ENCODE results near the gene MICU1. TPM values are rescaled to one million over a fixed set of nuclear protein-coding genes. Genes with fewer than 3 reads are reported as not detected.
A peak's percentile ranks its signal among the peaks of the same experiment; 100 is the strongest.
"Not testable (repeated sequence)": the region's sequence is repeated elsewhere in the genome, so short reads cannot be mapped to it uniquely, and the experiment has no call there.

MICU1 gene
- polyA plus RNA-seq, 3 donors: 73.1 to 80.7 (median 76.8) TPM

DNA sequence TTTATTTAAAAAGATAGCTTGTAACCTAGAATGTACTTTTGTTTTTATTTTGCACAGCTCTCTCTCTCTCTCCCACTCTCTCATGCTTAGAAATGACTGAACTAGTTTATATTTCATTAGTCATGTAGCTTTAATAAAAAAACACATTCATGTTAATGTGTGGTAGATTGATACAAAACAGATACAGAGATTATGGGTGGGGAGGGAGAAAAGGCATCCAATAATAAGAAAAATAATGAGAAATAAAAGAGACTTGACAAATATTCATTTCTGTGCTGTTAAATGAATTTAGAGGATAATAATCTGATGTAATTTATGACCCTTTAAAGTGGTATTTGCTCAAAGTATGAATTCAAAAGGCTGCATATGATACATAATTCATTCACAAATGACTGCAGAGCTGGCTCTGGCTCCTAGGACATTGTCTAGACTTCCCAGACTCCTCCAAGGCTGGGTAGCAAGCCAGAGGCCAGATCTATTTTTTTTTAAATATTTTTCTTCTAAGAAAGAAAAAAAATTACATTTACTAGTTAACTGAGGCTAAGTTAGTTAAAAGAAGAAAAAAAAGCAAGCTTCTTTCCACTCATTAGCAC is 165.5 kb downstream of the MICU1 start:
- DNase-seq: no peak

DNA sequence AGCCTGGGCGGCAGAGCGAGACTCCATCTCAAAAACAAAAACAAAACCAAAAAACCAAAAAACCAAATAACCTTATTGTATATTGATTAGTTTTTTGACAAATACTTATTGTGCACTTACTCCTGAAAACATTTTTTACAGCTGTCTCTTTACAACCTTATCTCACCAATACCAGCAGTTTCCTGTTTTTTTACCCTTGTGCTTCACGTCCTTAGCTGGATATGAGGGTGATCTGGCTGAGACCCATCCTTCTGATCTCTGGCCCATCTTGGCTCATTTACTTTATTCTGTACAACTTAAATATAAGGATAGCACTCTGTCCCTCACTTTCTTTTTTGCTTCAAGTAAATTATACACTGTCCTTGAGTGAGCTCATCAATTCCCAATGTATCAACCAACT is 166.6 kb downstream of the MICU1 start:
- DNase-seq: no peak

DNA sequence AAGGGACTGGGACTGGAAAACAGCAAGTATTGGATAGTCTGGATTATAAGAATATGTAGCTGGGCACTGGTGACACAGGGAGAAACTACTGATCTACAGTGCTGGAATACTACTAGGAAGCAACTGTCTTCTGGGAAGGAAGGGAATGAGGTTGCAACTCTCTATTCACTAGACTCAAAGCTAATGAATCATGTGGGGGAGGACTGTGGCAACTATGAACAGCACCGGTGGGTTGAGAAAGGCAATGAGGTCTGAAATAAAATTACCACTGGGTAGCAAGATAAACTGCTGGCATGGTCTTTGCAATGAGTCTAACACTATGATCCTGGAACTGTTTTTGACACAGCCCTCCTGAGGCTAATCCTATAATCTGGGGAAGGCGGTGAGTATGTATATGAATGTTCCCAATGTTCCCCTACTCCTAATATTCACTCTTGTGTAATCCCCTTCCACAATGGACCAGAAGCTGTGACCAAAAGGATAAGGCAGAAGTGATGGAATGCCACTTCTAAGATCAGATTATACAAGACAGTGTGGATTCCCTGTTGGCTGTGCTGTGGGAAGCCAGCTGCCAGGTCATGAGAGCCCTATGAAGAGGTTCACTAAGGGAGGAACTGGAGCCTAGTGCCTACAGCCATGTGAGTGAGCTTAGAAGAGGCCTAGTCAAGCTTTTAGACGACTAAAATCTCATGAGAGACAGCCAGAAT is 169.8 kb downstream of the MICU1 start:
- DNase-seq: no peak

DNA sequence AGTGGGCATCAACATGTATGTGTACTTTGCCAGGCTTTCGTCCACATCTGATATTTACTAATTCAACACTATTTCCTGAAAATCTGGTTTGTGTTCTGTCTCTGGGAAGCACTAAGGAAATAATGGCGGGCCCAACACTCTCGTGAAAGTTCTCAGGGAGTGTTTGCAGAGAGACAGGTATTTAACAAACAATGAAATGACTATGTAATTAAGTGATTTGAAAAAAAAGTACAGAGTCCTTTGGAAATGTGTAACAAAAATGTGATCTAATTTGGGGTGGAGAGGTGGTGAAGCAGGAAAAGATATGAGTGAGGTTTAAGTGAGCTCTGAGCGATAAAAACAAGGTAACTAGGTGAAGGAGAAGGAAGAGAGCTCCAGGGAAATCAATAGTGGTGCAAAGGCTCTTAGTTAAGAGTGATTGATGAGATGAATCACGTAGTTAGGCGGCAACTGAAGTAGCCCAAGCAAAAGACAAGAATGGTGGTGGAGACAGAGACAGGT is 175.9 kb downstream of the MICU1 start:
- DNase-seq: no peak

DNA sequence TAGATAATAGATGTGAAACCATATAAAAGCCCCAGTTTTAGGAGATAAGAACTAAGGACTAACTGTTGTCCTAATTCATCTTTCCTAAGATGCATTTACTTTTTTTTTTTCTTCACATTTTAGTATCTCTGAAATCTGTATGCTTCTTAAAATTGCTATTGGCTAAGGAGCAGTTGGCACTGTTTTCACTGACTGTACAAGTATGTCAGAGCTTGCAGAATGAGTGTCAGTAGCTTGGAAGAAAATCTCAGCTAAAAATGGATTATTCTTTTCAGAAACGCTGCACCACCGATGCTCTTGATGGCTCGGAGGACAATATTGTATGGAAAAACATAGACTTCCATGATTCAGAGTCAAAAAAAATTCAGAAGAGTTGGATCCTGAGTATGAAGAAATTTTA is 180.0 kb downstream of the MICU1 start:
- no peak for DNase-seq

DNA sequence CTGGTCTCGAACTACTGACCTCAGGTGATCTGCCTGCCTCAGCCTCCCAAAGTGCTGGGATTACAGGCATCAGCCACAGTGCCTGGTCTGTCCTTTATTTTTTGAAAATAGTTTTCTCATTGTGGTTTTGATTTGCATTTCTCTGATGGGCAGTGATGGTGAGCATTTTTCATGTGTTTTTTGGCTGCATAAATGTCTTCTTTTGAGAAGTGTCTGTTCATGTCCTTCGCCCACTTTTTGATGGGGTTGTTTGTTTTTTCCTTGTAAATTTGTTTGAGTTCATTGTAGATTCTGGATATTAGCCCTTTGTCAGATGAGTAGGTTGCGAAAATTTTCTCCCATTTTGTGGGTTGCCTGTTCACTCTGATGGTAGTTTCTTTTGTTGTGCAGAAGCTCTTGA is 182.9 kb downstream of the MICU1 start:
- not testable (repeated sequence) for DNase-seq

DNA sequence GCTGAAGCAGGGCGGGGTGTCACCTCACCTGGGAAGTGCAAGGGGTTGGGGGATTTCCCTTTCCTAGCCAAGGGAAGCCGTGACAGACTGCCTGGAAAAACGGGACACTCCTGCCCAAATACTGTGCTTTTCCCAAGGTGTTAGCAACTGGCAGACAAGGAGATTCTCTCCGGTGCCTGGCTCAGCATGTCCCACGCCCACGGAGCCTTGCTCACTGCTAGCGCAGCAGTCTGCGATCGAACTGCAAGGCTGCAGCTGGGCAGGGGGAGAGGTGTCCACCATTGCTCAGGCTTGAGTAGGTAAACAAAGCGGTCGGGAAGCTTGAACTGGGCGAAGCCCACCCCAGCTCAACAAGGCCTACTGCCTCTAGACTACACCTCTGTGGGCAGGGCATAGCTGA is 190.3 kb downstream of the MICU1 start:
- no peak for DNase-seq

DNA sequence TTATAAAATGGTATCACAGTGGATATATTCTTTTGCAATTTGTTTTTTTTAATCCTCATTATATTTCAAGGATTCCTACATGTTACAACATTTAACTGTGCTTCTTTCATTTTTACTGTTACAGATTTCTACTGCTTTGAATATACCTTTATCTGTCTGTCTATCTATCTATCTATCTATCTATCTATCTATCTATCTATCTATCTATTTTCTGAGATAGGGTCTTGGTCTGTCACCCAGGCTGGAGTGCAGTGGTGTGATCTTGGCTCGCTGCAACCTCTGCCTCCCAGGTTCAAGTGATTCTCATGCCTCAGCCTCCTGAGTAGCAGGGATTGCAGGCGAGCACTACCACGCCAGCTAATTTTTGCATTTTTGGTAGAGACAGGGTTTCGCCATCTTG is 194.9 kb downstream of the MICU1 start:
- DNase-seq: not testable (repeated sequence)

DNA sequence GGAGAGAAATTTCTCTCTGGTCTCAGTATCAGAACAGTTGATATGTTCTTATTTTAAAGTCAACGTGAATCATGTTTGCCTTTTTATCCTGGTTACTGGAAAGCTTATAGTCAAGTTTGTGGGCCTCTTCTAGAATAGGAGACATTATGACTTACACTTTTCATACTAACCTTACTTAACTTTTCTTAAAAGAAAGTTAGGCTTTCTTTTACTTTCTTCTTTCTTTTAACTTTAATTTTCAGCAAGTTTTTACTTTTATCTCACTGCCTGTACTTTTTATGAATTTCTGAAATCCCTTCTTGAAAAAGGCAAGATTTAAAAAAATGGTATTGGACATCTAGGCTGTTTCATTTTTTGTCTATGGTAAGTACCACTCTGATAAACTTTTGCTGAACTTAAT is 195.9 kb downstream of the MICU1 start:
- DNase-seq: no peak

DNA sequence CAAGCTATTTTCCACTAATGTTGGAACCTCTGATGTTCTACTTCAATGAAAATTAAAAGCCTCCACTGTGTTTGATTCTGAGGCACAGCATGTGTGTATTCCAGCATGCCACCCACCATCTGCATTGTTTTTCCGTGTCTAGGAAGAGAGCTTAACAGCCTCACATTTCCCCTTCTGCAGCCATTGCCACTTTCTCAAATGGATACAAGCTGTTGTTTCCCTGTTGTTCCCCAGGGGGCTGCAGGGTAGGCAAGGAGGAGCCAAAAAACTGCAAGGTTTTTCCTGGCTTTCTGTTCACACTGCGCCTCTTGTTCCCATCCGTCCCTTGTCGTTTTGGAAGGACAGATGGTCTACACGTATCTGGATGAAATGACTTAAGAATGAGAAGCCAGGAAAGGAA is 198.9 kb downstream of the MICU1 start:
- DNase-seq: peak; percentile 27

DNA sequence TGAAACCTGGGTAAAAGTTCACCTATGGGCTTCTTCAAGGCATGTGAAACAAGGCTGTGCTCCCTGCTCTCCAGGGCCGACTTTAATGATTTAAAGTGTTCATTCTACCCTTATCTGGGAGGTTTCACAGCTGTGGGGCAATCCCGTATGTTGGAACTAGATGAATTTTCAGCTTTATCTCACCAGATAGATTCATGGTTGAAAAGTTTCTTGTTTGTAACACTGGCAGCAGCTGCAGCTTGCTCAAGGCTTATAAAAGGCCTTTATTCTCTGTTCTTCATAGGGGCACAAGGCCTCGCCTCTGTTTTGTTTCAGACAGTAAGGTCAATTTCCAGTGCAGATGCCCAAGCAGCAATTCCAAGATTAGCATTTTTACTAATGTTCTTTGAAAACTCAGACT is 200.7 kb downstream of the MICU1 start:
- DNase-seq: no peak

DNA sequence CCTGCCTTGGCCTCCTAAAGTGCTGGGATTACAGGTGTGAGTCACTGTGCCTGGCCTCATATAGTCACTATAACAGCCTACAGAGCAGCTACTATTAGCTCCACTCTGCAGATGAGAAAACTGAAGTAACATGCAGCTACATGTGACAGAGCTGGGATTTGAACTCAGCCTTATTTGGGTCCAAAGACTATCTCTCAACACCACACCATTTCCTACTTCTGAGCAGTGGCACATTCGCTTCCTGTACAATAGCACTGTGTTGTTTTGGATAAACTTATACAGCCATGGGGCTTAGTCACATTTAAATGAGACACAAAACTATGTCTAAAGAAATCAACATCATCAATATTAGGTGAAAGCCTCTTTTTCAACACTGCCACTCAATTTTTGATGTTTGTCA is 201.3 kb downstream of the MICU1 start:
- DNase-seq: no peak

DNA sequence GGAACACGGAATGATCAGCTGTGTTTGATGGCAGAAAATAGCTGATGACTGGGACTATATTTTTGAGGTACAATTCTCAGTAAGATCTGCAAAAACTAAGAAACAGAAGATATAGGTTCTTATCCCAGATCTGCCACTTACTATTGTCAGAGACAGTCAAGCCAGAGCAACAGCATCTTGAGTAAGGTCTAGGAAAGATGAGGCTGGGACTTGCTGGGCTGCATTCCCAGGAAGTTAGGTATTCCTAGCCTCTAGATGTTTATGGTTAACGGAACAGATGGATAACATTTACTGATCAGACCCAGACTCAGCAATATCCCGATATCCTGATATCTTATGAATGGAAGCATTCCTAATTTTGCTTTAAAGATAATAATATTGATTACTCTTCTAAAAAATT is 202.5 kb downstream of the MICU1 start:
- DNase-seq: no peak

DNA sequence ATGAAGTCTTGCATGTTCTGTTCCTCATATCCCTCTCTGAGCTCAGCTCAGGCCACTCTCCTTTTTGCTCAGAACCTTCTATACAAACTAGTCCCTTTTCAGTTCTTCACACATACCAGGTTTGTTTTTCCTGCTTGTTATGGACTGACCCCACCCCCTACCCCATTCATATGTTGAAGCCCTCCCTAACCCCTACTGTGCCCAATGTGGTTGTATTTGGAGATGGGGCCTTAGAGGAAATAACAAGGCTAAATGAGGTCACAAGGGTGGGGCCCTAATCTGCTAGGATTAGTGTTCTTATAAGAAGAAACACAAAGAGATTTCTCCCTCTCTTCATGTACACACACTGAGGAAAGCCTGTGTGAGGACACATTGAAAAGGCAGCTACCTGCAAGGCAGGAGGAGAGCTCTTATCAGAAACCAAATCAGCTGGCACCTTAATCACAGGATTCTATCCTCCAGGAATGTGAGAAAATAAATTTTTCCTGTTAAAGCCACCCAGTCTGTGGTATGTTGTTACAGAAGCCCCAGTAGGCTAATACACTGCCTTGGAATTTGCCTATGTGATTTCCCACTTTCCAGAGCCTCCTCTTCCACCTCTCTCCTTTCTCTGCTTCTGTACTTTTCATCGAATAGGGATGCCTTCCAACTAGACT is 203.9 kb downstream of the MICU1 start:
- DNase-seq: no peak

DNA sequence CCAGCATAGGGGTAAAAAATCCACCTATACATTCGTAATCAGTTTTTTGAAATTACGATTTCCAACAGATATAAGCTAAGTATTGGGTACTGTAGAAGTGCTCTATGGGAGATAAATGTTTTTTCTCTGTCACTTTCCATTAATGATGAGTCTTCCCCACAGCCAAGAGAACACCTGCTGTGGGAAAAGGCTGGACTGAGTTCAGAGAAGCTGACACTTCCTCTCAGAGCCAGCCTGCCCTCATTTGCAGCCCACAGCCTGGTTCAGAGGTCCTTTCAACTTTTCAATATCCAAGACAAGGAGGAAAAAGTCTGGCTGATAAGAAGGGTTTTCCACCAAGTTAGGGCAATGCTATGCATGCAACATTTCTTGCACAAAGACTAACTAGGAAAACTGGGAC is 206.6 kb downstream of the MICU1 start:
- DNase-seq: no peak

DNA sequence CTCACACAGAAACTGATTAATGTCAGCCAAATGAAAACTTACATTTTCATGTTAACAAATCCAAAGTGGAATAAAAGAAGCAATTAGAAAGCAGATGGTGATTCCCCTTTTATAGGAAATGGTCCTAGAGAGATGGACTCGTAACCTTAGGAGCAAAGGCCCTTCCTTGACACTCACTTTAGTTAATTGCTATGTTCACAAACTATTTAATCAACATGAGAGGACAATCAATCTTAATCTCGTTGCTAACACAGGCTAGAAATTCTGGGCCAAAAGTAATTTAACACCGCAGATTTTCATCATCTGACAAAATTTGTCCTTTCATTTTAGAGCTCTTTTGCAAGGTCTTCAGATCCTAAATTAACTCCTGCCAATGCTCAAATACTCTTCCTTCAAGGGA is 207.2 kb downstream of the MICU1 start:
- DNase-seq: no peak

DNA sequence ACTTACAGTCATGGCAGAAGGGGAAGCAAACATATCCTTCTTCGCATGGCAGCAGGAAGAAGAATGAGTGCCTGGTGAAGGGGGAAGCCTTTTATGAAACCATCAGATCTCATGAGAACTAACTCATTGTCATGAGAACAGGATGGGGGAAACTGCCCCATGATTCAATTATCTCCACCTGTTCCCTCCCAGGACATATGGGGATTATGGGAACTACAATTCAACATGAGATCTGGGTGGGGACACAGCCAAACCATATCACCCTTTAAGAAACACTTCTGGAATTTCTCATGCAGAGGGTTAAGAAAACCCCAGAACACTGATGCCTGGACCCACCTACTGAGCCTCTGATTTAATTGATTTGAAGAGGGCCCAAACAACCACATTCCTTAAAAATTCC is 207.9 kb downstream of the MICU1 start:
- no peak for DNase-seq

DNA sequence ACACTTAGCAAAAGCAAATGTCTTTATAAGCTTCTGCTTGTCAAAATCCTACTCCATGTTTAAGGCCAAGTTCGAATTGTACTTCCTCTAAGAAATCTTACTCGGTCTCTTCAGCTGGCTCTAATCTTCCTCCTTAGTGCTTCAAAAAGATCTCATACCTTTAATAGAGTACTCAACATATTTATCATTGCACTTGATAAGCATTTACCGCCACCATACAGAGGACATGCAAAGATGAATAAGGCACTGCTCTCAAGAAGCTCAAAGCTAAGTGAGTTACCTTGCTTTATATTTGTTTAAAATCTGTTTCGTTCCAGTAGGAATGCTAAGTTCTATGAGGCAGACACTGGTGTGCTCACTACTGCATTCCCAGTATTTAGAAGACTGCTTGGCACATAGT is 209.2 kb downstream of the MICU1 start:
- DNase-seq: no peak

DNA sequence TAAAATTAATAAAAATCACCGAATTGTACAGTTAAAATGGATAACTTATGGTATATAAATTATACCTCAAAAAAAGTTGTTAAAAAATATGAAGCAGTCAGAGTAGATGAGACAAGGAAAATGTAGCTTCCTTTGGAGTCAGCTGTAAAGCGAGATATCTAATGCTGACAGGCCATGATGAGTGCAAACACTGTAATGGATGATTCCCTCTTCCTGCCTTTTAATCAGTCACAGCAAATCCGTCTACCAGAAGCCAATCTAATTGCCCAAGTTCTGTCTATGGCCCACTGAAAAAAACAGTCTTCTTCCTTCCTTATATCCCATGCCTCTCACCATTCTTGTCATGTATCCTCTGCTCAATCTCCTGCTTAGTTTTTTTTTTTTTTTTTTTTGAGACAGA is 211.2 kb downstream of the MICU1 start:
- no peak for DNase-seq

DNA sequence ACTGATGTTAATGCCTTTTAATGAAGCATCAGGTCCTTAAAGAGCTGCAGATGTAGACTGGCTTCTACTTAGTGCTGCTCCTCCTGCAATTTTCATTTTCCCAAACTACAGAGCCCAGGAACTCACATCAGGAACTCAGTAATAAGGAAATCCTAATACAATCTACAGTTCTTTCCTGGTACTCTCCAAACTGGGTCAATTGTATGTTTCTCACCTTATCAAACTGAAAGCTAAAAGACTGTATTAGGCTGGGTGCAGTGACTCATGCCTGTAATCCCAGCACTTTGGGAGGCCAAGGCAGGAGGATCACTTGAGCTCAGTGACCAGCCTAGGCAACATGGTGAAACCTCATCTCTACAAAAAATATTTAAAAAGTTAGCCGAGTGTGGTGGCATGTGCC is 216.7 kb downstream of the MICU1 start:
- DNase-seq: no peak

DNA sequence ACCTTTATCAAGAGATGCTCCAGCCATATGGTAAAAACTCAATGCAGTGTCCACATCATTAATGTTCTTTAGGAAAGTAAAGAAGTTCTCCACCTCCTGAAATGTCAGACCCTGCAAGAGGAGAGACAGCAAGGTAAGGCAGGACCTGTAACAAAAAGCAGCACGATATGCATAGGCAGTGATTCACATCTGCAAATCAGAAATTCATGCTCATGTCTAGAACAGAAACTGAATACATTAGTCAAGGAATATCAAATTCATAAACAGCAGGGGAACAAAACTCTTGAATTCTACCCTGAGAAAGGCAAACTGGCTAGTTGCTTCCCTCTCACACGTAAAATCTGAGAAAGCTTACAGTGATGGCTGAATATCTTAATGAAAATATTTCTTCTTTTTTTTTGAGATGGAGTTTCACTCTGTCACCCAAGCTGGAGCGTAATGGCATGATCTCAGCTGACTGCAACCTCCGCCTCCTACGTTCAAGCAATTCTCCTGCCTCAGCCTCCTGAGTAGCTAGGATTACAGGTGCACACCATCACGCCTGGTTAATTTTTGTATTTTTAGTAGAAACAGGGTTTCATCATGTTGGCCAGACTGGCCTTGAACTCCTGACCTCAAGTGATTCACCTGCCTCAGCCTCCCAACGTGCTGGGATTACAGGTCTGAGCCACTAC is 217.8 kb downstream of the MICU1 start:
- DNase-seq: no peak

DNA sequence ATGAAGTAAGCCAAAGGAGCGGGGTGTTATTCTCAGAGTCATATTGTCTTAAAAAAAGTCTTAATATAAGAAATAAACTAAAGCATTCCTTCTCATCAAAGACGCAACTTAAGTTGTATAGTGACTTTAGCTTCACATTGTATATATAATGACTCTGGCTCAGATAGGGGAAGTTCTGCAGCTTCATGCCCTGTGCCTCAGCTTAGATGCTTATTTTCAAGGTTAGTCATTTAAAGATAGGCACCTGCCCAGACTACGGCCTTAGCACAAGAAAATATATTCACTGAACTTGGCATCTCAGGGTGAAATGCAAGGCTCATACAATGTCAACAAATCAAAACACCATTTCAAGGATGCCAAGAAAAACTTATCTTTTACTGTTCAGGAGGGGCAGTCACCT is 218.4 kb downstream of the MICU1 start:
- DNase-seq: no peak

DNA sequence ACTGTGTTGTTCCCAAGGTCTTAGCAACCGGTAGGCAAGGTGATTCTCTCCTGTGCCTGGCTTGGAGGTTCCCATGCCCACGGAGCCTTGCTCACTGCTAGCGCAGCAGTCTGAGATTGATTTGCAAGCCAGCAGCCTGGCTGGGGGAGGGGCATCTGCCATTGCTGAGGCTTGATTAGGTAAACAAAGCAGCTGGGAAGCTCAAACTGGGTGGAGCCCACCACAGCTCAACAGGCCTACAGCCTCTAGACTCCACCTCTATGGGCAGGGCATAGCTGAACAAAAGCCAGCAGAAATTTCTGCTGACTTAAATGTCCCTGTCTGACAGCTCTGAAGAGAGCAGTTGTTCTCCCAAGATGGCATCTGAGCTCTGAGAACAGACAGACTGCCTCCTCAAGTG is 230.3 kb downstream of the MICU1 start:
- not testable (repeated sequence) for DNase-seq

Data from renal pelvis (tissue), 4 donors.